Activated CD8-positive, alpha-beta T cell treated with anti-CD3 and anti-CD28 coated beads for 36 hours (primary cell): ENCODE results near the gene KIZ. TPM values are rescaled to one million over a fixed set of nuclear protein-coding genes. Genes with fewer than 3 reads are reported as not detected.

ENCODE experiments used
- ATAC-seq: fragments of 200-7000 bp; cut with Tn5 transposase; one replicate; pipeline ENCODE4 v1.10.0; 2021; ENCODE audit warnings: mild to moderate bottlenecking, moderate library complexity
- CTCF ChIA-PET: fragments of 350-600 bp; sonication (Branson Sonifier 250); formaldehyde crosslinking; loops from one replicate; lab custom pipeline; 2021; ENCODE audit warnings: antibody characterized with exemption; lab: Charles Lee
- POLR2A ChIA-PET: fragments of 350-600 bp; sonication (Branson Sonifier 250); formaldehyde crosslinking; loops from one replicate; lab custom pipeline; 2021; ENCODE audit warnings: antibody characterized with exemption; lab: Charles Lee
- DNase-seq: peaks from one replicate; pipeline ENCODE4 v3.0.0-alpha.2; 2020
- H3K27ac Mint-ChIP-seq: one replicate; pipeline ENCODE4 v1.8.0; 2021; ENCODE audit warnings: mild to moderate bottlenecking, mixed read lengths
- H3K27me3 Mint-ChIP-seq: one replicate; pipeline ENCODE4 v1.8.0; 2021; ENCODE audit warnings: mixed read lengths
- H3K36me3 Mint-ChIP-seq: one replicate; pipeline ENCODE4 v1.8.0; 2021; ENCODE audit warnings: low read depth, mixed read lengths
- H3K4me1 Mint-ChIP-seq: one replicate; pipeline ENCODE4 v1.8.0; 2021; ENCODE audit warnings: low read depth, mixed read lengths
- H3K4me3 Mint-ChIP-seq: one replicate; pipeline ENCODE4 v1.8.0; 2021; ENCODE audit warnings: mild to moderate bottlenecking, moderate library complexity, mixed read lengths
- H3K9me3 Mint-ChIP-seq: one replicate; pipeline ENCODE4 v1.8.0; 2021; ENCODE audit warnings: mixed read lengths
- intact Hi-C: fragments of 100-400 bp; cut with micrococcal nuclease; formaldehyde crosslinking; loops from one replicate; pipeline ENCODE4 v1.10.0; 2022
- total RNA-seq, 2 experiments: library from RNA; stranded (reverse); gene quantifications; one replicate each; pipeline ENCODE4 v1.2.3, GENCODE V29; 2021
- TF ChIP-seq, protein P1 (sequence below): fragments of 200-600 bp; IDR thresholded peaks from one replicate; pipeline ENCODE4 v1.8.0; 2022; ENCODE audit warnings: antibody characterized with exemption, mild to moderate bottlenecking

KIZ gene
- total RNA-seq, 2 experiments from 2014 or later: 13.1 to 13.2 TPM

GRCh38 chr20:21270806-21271205, 144.9 kb downstream of the KIZ start:
- H3K27ac Mint-ChIP-seq: no peak overlapping the region
- no peaks in the 10 kb centered on the region for H3K4me1 Mint-ChIP-seq
- H3K4me3 Mint-ChIP-seq: no peak overlapping the region
- peaks cover 2% of the 10 kb centered on the region for H3K9me3 Mint-ChIP-seq
- intact Hi-C loops: no loop called here
- H3K27me3 Mint-ChIP-seq: peaks cover 12% of the 10 kb centered on the region
- TF ChIP-seq, protein P1, sequence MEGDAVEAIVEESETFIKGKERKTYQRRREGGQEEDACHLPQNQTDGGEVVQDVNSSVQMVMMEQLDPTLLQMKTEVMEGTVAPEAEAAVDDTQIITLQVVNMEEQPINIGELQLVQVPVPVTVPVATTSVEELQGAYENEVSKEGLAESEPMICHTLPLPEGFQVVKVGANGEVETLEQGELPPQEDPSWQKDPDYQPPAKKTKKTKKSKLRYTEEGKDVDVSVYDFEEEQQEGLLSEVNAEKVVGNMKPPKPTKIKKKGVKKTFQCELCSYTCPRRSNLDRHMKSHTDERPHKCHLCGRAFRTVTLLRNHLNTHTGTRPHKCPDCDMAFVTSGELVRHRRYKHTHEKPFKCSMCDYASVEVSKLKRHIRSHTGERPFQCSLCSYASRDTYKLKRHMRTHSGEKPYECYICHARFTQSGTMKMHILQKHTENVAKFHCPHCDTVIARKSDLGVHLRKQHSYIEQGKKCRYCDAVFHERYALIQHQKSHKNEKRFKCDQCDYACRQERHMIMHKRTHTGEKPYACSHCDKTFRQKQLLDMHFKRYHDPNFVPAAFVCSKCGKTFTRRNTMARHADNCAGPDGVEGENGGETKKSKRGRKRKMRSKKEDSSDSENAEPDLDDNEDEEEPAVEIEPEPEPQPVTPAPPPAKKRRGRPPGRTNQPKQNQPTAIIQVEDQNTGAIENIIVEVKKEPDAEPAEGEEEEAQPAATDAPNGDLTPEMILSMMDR: no peak
- POLR2A ChIA-PET: no interaction called here
- ATAC-seq (no peak), DNase-seq (no peak)
- no peaks in the 10 kb centered on the region for H3K36me3 Mint-ChIP-seq
- CTCF ChIA-PET: no interaction called here

- DNase-seq: no peak
- ChIA-PET POLR2A (no interaction called here), CTCF (no interaction called here)
- no peaks in the 10 kb centered on the region for H3K36me3 Mint-ChIP-seq
- intact Hi-C loops: no loop called here
- H3K4me3 Mint-ChIP-seq: no peak overlapping the region
- no peak overlapping the region for H3K27ac Mint-ChIP-seq
- no peak for ATAC-seq
- peaks cover 14% of the 10 kb centered on the region for H3K27me3 Mint-ChIP-seq
- no peaks in the 10 kb centered on the region for H3K4me1 Mint-ChIP-seq
- TF ChIP-seq, protein P1: no peak
- H3K9me3 Mint-ChIP-seq: peaks cover 2% of the 10 kb centered on the region
These were observed 146.4 kb downstream of the KIZ start for GRCh38 chr20:21272279-21272678.

GRCh38 chr20:21272679-21273078, 146.8 kb downstream of the KIZ start:
- no peak for ATAC-seq
- Mint-ChIP-seq H3K9me3 (peaks cover 2% of the 10 kb centered on the region), H3K4me1 (no peaks in the 10 kb centered on the region), H3K36me3 (no peaks in the 10 kb centered on the region), H3K27me3 (peaks cover 14% of the 10 kb centered on the region), H3K27ac (no peak overlapping the region), H3K4me3 (no peak overlapping the region)
- TF ChIP-seq, protein P1: no peak
- intact Hi-C loops: no loop called here
- DNase-seq: no peak
- ChIA-PET CTCF (no interaction called here), POLR2A (no interaction called here)

DNA sequence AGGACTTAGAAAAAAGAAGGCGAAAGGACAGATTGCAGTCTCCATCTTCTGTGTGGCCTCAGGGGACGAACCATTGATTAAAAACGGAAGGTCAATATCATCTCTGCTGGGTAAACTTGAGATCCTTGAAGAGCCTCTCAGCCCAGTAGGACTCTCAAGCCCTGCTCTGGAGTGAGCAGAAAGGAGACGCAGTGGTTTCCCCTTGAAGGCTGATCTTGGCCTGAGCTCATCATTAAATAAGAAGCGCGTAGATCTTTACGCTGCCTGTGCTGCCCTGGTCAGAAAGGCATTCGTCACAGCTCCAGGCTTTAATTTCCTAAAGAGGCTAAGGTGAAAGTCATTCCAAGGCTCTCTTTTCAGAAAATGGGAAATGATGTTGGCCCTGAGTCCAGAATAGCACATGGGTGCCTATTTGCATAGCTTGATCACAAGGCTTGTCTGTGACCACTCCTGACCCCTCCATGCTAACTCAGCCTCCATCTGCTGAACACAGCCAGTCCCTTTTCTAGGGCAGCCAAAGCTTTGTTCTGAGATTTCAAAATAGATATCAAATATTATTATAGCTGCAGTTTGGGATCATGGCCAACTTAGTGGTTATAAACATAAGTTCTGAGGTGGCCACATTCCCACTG, 148.0 kb downstream of the KIZ start:
- ChIA-PET POLR2A (no interaction called here), CTCF (interaction anchor here (1.0 kb wide), 1 partner anchor 38 kb away, joined by 3 read pairs; no protein-coding TSS in a partner anchor)
- no peaks in the 10 kb centered on the region for H3K36me3 Mint-ChIP-seq
- H3K27ac Mint-ChIP-seq: no peak overlapping the region
- TF ChIP-seq, protein P1: no peak
- peaks cover 14% of the 10 kb centered on the region for H3K27me3 Mint-ChIP-seq
- H3K9me3 Mint-ChIP-seq: peaks cover 2% of the 10 kb centered on the region
- intact Hi-C loops: no loop called here
- no peak for DNase-seq
- no peak for ATAC-seq
- no peaks in the 10 kb centered on the region for H3K4me1 Mint-ChIP-seq
- H3K4me3 Mint-ChIP-seq: no peak overlapping the region

DNA sequence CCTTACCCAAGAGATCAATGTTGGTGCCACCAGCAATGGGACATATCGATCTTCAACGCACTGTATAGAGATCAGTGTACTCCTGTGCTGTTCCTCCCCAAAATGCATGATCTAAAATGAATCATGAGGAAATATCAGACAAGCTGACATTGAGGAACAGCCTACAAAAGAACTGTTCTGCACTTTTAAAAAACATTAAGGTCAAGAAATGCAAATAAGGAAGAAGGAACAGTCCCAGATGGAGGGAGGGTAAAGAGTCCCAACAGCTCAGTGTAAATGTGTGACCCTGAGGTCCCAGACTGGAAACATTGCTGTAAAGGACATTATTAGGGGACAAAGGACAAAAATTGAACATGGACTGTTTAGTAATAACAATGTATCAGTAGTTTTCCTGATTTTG, 152.9 kb downstream of the KIZ start:
- no peak for ATAC-seq
- DNase-seq: no peak
- TF ChIP-seq, protein P1: no peak
- intact Hi-C loops: no loop called here
- Mint-ChIP-seq H3K36me3 (no peaks in the 10 kb centered on the region), H3K27me3 (peaks cover 12% of the 10 kb centered on the region), H3K4me1 (peaks cover 3% of the 10 kb centered on the region), H3K9me3 (peaks cover 2% of the 10 kb centered on the region), H3K4me3 (no peak overlapping the region), H3K27ac (no peak overlapping the region)
- CTCF ChIA-PET: no interaction called here
- POLR2A ChIA-PET: no interaction called here
